Ishikawa (cell line): ENCODE data around the gene SSC4D.

Experiments
- CEBPB ChIP-seq: IDR thresholded peaks from 2 replicates; pipeline ENCODE4 v1.6.1; 2012
- CREB1 ChIP-seq: IDR thresholded peaks from 2 replicates; pipeline ENCODE4 v1.6.1; 2012; ENCODE audit warnings: low read depth
- EGR1 ChIP-seq: IDR thresholded peaks from 2 replicates; pipeline ENCODE4 v1.6.1; 2012
- EP300 ChIP-seq: IDR thresholded peaks from 2 replicates; pipeline ENCODE4 v1.6.1; 2012; ENCODE audit warnings: borderline replicate concordance
- FOXM1 ChIP-seq: IDR thresholded peaks from 2 replicates; pipeline ENCODE4 v1.6.1; 2012; ENCODE audit warnings: low read depth, borderline replicate concordance
- NFIC ChIP-seq: IDR thresholded peaks from 2 replicates; pipeline ENCODE4 v1.6.1; 2012
- RAD21 ChIP-seq: IDR thresholded peaks from 2 replicates; pipeline ENCODE4 v1.6.1; 2012; ENCODE audit warnings: low read depth
- TAF1 ChIP-seq: IDR thresholded peaks from 2 replicates; pipeline ENCODE4 v1.6.1; 2012; ENCODE audit warnings: low read depth, mild to moderate bottlenecking
- TCF12 ChIP-seq: IDR thresholded peaks from 2 replicates; pipeline ENCODE4 v1.6.1; 2012; ENCODE audit warnings: low read depth
- TEAD4 ChIP-seq: IDR thresholded peaks from 2 replicates; pipeline ENCODE4 v1.6.1; 2012
- YY1 ChIP-seq: IDR thresholded peaks from 2 replicates; pipeline ENCODE4 v1.6.1; 2012; ENCODE audit warnings: low read depth
- ZBTB7A ChIP-seq: IDR thresholded peaks from 2 replicates; pipeline ENCODE4 v1.6.1; 2012; ENCODE audit warnings: low read depth
- TF ChIP-seq, protein P1 (sequence below): IDR thresholded peaks from 2 replicates; pipeline ENCODE4 v1.6.1; 2012
- TF ChIP-seq, protein P2 (sequence below): IDR thresholded peaks from 2 replicates; pipeline ENCODE4 v1.6.1; 2012; ENCODE audit warnings: low read depth, mild to moderate bottlenecking
- TF ChIP-seq, protein P3 (sequence below): IDR thresholded peaks from 2 replicates; pipeline ENCODE4 v1.6.1; 2012

Gene SSC4D

DNA sequence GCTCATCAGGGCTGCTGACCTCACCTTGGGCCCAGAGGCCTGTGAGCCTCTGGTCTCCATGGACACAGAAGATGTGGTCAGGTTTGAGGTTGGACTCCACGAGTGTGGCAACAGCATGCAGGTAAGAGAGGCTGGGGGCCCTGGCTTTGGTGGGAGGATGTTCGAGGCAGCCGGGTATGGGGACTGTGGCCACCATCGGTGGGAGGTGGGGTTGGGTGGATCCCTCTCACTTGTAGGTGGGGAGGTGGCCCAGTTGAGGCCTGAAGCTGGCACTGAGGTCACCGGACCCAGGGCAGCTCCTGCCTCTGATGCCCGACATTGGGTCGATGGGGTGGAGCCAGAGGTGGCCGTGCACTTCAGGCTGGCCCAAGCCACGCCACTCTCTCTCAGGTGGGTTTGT, 15.7 kb upstream of the SSC4D start:
- no peak for TF ChIP-seq RAD21
- no peak for TF ChIP-seq FOXM1
- TF ChIP-seq EP300, result no peak
- no peak for TF ChIP-seq CEBPB
- no peak for TF ChIP-seq TAF1
- TF ChIP-seq, protein P1, sequence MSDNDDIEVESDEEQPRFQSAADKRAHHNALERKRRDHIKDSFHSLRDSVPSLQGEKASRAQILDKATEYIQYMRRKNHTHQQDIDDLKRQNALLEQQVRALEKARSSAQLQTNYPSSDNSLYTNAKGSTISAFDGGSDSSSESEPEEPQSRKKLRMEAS, result no peak
- TF ChIP-seq NFIC, result no peak
- TF ChIP-seq, protein P2, sequence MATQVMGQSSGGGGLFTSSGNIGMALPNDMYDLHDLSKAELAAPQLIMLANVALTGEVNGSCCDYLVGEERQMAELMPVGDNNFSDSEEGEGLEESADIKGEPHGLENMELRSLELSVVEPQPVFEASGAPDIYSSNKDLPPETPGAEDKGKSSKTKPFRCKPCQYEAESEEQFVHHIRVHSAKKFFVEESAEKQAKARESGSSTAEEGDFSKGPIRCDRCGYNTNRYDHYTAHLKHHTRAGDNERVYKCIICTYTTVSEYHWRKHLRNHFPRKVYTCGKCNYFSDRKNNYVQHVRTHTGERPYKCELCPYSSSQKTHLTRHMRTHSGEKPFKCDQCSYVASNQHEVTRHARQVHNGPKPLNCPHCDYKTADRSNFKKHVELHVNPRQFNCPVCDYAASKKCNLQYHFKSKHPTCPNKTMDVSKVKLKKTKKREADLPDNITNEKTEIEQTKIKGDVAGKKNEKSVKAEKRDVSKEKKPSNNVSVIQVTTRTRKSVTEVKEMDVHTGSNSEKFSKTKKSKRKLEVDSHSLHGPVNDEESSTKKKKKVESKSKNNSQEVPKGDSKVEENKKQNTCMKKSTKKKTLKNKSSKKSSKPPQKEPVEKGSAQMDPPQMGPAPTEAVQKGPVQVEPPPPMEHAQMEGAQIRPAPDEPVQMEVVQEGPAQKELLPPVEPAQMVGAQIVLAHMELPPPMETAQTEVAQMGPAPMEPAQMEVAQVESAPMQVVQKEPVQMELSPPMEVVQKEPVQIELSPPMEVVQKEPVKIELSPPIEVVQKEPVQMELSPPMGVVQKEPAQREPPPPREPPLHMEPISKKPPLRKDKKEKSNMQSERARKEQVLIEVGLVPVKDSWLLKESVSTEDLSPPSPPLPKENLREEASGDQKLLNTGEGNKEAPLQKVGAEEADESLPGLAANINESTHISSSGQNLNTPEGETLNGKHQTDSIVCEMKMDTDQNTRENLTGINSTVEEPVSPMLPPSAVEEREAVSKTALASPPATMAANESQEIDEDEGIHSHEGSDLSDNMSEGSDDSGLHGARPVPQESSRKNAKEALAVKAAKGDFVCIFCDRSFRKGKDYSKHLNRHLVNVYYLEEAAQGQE, result no peak
- TF ChIP-seq CREB1, result no peak
- no peak for TF ChIP-seq EGR1
- TF ChIP-seq YY1, result no peak
- TF ChIP-seq, protein P3, sequence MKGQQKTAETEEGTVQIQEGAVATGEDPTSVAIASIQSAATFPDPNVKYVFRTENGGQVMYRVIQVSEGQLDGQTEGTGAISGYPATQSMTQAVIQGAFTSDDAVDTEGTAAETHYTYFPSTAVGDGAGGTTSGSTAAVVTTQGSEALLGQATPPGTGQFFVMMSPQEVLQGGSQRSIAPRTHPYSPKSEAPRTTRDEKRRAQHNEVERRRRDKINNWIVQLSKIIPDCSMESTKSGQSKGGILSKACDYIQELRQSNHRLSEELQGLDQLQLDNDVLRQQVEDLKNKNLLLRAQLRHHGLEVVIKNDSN, result no peak

- TF ChIP-seq, protein P3, result no peak
- TF ChIP-seq TEAD4, result no peak
- no peak for TF ChIP-seq FOXM1
- no peak for TF ChIP-seq CEBPB
- TF ChIP-seq, protein P2, result no peak
- TF ChIP-seq, protein P1, result no peak
- no peak for TF ChIP-seq TAF1
- TF ChIP-seq ZBTB7A, result no peak
These were observed 15.1 kb upstream of the SSC4D start, which contains the start of gene ZP3 for GRCh38 chr7:76424413-76425111. Gene ZP3, plus strand, starts transcription at chr7:76424950. Its CDS starts 15 bp downstream, at chr7:76424965.

DNA sequence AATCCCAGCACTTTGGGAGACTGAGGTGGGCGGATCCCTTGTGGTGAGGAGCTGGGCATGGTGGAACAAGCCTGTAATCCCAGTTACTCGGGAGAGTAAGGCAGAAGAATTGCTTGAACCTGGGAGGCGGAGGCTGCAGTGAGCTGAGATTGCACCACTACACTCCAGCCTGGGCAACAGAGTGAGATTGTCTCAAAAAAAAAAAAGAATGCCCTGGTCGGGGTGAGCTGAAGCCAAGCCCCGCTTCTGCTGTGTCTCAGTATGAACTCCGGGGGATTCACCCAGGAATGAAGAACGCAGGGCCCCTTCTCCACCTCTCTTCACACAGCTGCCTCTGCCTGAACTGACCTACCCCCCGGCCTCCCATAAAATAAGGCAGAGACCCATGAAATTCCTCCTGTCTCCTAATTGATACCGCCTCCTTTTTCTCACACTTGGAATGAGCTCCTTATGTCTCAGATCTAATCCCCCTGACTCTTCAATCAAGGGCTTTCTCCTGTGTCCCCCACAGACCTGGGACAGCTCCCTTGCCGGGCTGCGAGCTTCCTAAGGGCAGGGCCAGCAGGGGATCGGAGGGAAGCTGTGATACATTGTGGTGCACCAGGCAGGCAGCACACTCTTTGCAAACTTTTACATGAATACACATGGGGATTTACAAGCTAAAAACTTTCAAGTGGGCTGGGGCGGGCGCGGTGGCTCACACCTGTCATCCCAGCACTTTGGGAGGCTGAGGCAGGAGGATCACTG, 14.3 kb upstream of the SSC4D start:
- TF ChIP-seq, protein P2, result peak; percentile 68
- TF ChIP-seq EGR1 (0 out of 2 replicates have a peak, but pooled peaks have one; percentile 26), CEBPB (no peak)

DNA sequence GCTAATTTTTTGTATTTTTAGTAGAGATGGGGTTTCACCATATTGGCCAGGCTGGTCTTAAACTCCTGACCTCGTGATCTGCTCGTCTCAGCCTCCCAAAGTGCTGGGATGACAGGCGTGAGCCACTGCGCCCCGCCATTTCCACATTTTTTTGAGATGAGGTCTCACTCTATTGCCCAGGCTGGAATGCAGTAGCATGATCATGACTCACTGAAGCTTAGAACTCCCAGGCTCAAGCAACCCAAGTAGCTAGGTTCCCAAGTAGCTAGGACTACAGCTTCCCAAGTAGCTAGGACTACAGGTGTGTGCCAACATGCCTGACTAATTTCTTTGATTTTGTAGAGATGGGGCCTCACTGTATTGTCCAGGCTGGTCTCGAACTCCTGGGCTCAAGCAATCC, 11.6 kb upstream of the SSC4D start:
- TF ChIP-seq TCF12 (peak; percentile 83), TEAD4 (peak; percentile 96), YY1 (peak; percentile 59; the same call in 1 of the 2 replicates), NFIC (peak; percentile 33; the same call in 1 of the 2 replicates), FOXM1 (peak; percentile 41; the same call in 1 of the 2 replicates), EP300 (peak; percentile 72; the same call in 1 of the 2 replicates)
- TF ChIP-seq, protein P1, result peak; percentile 50; the same call in 1 of the 2 replicates
